Measurements from ENCODE around the gene MYL11.
"Not testable (repeated sequence)": the region's sequence is repeated elsewhere in the genome, so short reads cannot be mapped to it uniquely, and the experiment has no call there.

The MYL11 gene

GRCh38 chr16:30371248-30371816, 3.3 kb upstream of the MYL11 start:
- DNase-seq: no peak

- no peak for DNase-seq
Observed at GRCh38 chr16:30372038-30372712, 2.4 kb upstream of the MYL11 start.

DNA sequence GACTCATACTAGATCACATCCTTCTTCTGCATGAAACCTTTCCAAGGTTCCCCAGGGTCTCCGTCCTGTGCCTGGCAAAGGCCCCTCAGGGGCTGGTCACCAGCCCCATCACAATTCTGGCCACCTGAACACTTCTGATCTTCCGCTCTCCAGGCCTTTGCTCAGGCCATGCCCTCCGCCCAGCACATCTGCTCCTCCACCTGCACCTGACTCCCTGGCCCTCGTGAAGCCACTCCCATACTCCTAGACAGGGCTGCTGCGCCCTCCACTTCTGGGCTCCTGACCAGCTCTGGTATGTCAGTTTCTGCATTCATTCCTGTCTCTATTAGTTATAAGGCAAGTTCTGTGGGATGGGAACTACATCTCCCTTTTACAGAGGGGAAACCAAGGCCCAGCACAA, 1.9 kb upstream of the MYL11 start:
- no peak for DNase-seq

GRCh38 chr16:30375864-30376263, 1.3 kb downstream of the MYL11 start:
- no peak for DNase-seq

GRCh38 chr16:30376461-30376902, 1.9 kb downstream of the MYL11 start:
- no peak for DNase-seq

DNA sequence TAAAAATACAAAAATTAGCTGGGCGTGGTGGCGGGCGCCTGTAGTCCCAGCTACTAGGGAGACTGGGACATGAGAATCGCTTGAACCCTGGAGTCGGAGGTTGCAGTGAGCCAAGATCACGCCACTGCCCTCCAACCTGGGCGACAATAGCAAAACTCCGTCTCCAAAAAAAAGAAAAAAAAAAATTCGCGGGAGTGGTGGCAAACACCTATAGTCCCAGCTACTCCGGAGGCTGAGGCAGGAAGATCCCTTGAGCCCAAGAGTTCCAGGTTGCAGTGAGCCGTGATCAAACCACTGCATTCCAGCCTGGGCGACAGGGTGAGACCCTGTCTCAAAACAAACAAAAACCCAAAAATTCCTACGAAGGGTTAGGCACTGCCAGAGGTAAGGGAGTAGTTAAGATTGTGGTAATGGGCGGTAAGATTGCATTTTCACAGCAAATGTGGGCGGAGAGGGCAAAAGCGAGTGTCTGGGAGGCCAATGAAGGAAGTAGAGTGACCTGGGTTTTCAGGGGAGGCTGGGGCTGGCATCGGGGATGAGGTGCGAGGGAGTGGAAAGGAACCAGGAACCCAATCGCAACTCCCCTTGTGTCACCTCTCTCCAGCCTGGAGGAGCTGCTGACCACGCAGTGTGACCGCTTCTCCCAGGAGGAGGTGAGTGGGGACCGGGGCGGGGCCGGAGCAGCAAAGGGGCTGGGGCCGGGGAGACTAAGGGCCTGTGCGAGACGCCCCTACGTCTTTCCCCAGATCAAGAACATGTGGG, 2.6 kb downstream of the MYL11 start:
- DNase-seq: no peak

- peak; percentile 75 for DNase-seq
Observed at GRCh38 chr16:30377812-30378235, 3.2 kb downstream of the MYL11 start.

DNA sequence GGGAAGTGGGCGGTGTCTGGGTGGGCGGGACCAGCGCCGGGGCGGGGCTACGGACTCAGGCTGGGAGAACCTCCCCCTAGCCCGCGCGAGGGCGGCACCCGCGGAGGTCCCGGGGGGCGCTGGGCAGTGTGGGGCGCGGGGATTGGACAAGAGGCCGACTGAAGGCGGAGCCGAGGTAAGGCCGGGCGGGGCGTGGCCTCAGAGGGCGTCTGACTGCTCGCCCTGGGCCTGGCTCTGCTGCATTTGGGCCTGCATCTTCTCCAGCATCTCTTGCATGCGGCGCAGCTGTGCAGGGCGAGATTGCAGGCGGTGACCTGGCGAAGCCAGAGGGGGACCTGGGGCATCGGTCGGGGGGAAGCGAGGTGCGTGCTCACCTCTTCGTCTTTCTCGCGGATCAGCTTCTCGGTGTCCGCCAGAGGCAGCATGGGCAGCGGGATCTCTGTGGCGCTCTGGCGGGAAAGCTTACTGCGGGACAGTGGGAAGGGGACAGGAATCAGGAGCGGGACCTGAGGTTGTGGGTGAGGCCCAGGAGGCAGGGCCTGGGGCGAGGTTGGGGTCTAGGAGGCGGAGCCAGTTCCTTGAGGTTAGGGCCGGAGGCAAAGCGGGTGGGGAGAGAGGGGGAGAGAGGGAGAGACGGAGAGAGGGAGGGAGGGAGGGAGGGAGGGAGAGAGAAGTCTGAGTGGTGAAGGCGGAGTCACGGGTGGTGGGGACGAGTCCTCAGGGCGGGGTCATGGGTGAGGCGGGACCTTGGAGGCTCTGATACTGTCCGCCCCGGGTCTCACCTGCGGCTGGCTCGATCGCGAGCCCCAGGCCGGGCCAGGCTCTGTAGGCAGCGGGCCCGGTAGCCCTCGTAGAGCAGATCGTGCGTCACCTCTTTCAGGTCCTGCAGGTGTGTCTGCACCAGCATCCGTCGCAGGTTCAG, 3.9 kb downstream of the MYL11 start:
- peak; percentile 93 for DNase-seq

- no peak for DNase-seq
Observed at GRCh38 chr16:30379158-30379783, 4.7 kb downstream of the MYL11 start.

DNA sequence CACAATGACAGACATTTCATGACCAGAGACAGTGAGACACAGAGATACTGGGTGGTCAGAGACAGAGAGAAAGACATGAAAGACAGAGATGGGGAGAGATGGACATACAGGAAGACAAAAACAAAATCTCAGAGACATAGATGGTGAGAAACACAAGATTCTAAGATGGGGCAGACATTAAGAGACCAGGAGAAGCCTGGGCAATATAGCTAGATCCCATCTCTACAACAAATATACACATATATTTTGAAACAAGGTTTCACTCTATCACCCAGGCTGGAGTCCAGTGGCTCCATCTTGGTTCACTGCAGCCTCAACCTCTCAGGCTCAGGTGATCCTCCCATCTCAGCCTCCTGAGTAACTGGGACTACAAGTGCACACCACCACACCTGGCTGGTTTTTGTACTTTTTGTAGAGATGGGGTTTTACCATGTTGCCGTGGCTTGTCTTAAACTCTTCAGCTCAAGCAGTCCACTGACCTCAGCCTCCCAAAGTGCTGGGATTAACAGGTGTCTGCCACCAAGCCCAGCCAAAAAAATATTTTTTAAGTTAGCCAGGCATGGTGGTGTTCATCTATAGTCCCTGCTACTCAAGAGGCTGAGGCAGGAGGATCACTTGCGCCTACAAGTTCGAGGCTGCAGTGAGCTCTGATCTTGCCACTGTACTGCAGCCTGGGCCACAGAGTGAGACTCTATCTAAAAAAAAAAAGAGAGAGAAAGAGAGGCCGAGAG, 5.6 kb downstream of the MYL11 start:
- no peak for DNase-seq

DNA sequence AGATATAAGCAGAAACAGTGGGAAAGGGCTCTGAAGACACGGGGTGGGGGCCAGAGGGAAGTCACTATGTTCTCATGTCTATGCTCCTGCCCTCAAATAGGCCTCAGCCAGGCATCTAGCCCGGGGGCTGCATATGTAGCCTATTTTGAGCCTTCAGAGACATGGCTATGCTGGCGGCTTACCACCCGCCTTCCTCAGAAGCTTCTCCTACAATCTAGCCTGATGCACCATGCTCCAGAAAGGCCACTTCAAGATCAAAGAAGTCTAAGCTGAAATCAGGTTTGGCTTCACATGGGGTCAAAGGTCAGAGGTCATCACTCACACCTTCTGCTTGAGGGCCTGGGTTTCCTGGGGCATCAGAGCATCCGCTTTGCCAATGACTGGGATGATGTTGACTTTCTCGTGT, 6.2 kb downstream of the MYL11 start:
- no peak for DNase-seq

DNA sequence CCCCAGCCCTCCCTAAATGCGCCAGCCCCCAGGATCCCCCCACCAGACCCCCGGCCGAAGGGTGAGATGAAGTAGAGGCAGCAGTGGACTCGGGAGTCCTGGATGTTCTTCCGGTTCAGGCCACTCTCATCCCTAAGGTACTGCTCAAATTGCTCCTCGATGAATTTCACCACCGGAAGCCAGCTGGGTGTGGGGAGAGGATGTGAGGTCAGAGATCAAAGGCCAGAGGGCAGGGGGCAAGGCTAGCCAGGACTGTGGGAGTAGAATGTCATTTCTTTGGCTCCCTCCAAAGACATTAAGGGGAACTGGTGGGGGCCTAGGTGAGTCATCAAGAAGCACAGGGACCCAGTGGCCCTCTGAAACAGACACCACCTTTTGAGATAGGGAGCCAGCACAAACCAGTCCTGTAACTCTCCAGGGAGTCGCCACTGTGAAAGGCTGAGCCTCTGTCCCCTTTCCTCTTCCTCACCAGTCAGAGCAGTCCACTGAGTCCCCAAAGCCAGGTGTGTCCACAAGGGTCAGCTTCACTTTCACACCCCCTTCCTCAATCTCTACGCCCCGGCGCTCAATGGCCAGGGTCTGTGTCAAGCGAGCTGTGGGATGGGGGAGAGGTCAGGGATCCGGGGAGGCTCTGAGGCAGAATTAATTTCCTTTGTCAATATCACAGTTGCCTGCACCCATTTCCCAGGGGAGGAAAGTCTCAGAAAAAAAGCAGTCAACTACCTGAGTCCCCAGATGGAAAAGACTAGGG, 6.9 kb downstream of the MYL11 start:
- no peak for DNase-seq

GRCh38 chr16:30382111-30382881, 7.7 kb downstream of the MYL11 start, which contains the start of gene SEPTIN1:
SEPTIN1 (minus strand) TSS chr16:30382561; CDS start chr16:30382542, 19 bp downstream.
- DNase-seq: no peak

GRCh38 chr16:30383521-30383920, 8.9 kb downstream of the MYL11 start:
- no peak for DNase-seq

GRCh38 chr16:30394592-30395154, 20.1 kb downstream of the MYL11 start:
- DNase-seq: no peak

DNA sequence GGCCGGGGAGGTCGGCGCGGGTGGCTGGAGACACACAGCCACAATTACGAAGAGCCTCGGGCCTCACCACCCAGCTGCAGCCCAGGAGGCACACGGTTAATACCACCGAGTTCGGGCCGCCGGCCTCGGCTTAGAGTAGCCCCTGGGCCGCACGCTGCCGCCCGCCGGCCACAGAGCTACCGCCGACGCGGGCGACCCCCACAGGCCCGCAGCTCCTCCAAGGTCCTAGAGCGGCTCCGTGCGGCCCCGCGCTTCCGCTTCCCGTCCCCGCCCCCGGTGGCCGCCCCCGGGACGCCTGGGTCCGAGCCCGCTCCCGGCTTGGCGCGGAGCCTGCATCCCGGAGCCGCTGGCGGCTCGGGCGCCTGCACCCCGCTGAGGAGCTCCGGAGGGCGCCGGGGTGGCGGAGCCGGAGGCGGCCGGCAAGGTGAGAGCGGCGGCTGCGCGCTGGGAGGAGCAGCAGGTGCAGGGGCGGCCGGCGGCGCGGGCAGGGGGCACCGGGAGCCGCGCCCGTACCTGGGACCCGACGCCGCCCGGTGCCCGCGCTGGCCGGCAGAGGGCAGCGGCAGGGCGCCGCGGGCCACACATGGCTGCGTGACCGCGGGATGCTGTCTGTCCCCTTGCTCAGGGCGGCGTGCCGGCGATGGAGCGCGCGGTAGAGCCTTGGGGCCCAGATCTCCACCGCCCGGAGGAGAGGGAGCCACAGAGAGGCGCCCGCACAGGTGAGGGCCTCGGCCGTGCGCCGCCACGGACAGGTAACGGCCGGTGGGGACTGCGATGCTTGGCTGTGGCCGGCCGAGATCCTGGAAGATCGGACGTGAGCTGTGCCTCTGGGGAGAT, 20.8 kb downstream of the MYL11 start, which contains the start of gene ZNF48:
ZNF48 (plus strand) TSS at position 266 of the 837 bp plus-strand sequence; CDS start at position 641, 375 bp downstream.
- peak; percentile 77 for DNase-seq

DNA sequence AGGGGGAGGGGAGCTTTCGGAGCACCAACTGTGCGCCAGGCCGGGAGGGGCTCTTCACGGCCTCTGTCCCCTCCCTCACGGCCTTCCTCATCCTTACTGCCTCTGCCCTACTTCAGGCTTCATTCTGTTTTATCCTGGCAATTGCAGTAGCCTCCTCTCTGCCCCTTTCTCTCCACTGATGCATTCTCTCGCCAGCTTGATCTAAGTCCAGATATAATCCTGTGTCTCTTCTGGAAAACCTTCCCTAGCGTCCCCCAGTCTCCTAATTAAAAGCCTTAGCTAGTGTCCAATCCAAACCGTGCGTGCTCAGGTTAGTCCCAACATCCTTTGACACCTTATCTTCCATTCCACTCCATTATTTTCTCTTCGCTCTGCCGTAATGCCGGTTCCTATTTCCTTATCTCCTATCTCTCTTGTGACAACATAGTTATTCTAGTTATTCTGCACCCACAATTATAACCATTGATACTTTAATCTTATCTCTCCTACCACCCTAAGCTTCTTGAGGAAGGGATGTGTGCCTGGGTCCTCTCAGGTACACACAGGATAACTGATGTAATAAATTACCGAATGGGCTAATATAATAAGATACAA, 21.5 kb downstream of the MYL11 start:
- DNase-seq: no peak

- not testable (repeated sequence) for DNase-seq
Observed at GRCh38 chr16:30396627-30397026, 22.0 kb downstream of the MYL11 start.

Data from NCI-H226 (cell line).